Neuron (in vitro differentiated cells): ENCODE measurements around the gene GHR.
"Not testable (repeated sequence)": the region's sequence is repeated elsewhere in the genome, so short reads cannot be mapped to it uniquely, and the experiment has no call there.

Source experiments
- H2AFZ ChIP-seq: one replicate; pipeline ENCODE4 v1.6.1; 2013; ENCODE audit warnings: low read depth, mild to moderate bottlenecking, inconsistent platforms, low read length, moderate library complexity
- H3K27me3 ChIP-seq: one replicate; pipeline ENCODE4 v1.6.1; 2013; ENCODE audit warnings: low read length; ENCODE audit not compliant: insufficient read depth
- H3K36me3 ChIP-seq: one replicate; pipeline ENCODE4 v1.6.1; 2013; ENCODE audit warnings: low read length; ENCODE audit not compliant: insufficient read depth
- H3K4me1 ChIP-seq: one replicate; pipeline ENCODE4 v1.6.1; 2013; ENCODE audit warnings: low read length; ENCODE audit not compliant: insufficient read depth
- H3K4me3 ChIP-seq: 2 replicates; pipeline ENCODE4 v1.5.1; 2013; ENCODE audit warnings: mild to moderate bottlenecking, low read length, moderate library complexity
- H3K9me3 ChIP-seq: one replicate; pipeline ENCODE4 v1.6.1; 2013; ENCODE audit warnings: low read length

The GHR gene

GRCh38 chr5:42715785-42716184 is 292.5 kb downstream of the GHR start:
- no peak overlapping the region for H2AFZ ChIP-seq
- H3K27me3 ChIP-seq = no peaks in the 10 kb centered on the region
- no peaks in the 10 kb centered on the region for H3K4me1 ChIP-seq
- H3K4me3 ChIP-seq = no peak overlapping the region
- H3K9me3 ChIP-seq = no peaks in the 10 kb centered on the region
- no peaks in the 10 kb centered on the region for H3K36me3 ChIP-seq

- H3K36me3 ChIP-seq = no peaks in the 10 kb centered on the region
- no peak overlapping the region for H3K4me3 ChIP-seq
- no peak overlapping the region for H2AFZ ChIP-seq
- H3K9me3 ChIP-seq = no peaks in the 10 kb centered on the region
- no peaks in the 10 kb centered on the region for H3K4me1 ChIP-seq
- no peaks in the 10 kb centered on the region for H3K27me3 ChIP-seq
These were observed 295.4 kb downstream of the GHR start for GRCh38 chr5:42718591-42718990.

GRCh38 chr5:42719034-42719433 is 295.8 kb downstream of the GHR start:
- Histone ChIP-seq H3K4me3 (no peak overlapping the region), H2AFZ (no peak overlapping the region), H3K4me1 (no peaks in the 10 kb centered on the region), H3K36me3 (no peaks in the 10 kb centered on the region), H3K27me3 (no peaks in the 10 kb centered on the region), H3K9me3 (no peaks in the 10 kb centered on the region)

GRCh38 chr5:42720251-42720650 is 297.0 kb downstream of the GHR start:
- H3K27me3 ChIP-seq = no peaks in the 10 kb centered on the region
- no peak overlapping the region for H3K4me3 ChIP-seq
- H2AFZ ChIP-seq = no peak overlapping the region
- H3K36me3 ChIP-seq = no peaks in the 10 kb centered on the region
- no peaks in the 10 kb centered on the region for H3K4me1 ChIP-seq
- H3K9me3 ChIP-seq = no peaks in the 10 kb centered on the region

- Histone ChIP-seq H3K9me3 (no peaks in the 10 kb centered on the region), H2AFZ (no peak overlapping the region), H3K27me3 (no peaks in the 10 kb centered on the region), H3K4me1 (no peaks in the 10 kb centered on the region), H3K36me3 (no peaks in the 10 kb centered on the region), H3K4me3 (no peak overlapping the region)
These were observed 298.2 kb downstream of the GHR start for GRCh38 chr5:42721484-42721883.

- not testable (repeated sequence) for H2AFZ ChIP-seq, H3K4me1 ChIP-seq, H3K9me3 ChIP-seq, H3K36me3 ChIP-seq, H3K4me3 ChIP-seq, H3K27me3 ChIP-seq
These were observed 311.4 kb downstream of the GHR start for GRCh38 chr5:42734531-42735058.

- H3K27me3 ChIP-seq = no peaks in the 10 kb centered on the region
- no peak overlapping the region for H2AFZ ChIP-seq
- no peaks in the 10 kb centered on the region for H3K9me3 ChIP-seq
- H3K36me3 ChIP-seq = no peaks in the 10 kb centered on the region
- no peak overlapping the region for H3K4me3 ChIP-seq
- H3K4me1 ChIP-seq = no peaks in the 10 kb centered on the region
These were observed 317.7 kb downstream of the GHR start for GRCh38 chr5:42740920-42741319.

- Histone ChIP-seq H3K27me3 (no peaks in the 10 kb centered on the region), H3K4me1 (no peaks in the 10 kb centered on the region), H3K36me3 (no peaks in the 10 kb centered on the region), H3K4me3 (no peak overlapping the region), H3K9me3 (no peaks in the 10 kb centered on the region), H2AFZ (no peak overlapping the region)
These were observed 322.2 kb downstream of the GHR start for GRCh38 chr5:42745426-42745825.

- no peak overlapping the region for H3K4me3 ChIP-seq
- H3K36me3 ChIP-seq = no peaks in the 10 kb centered on the region
- no peaks in the 10 kb centered on the region for H3K4me1 ChIP-seq
- no peak overlapping the region for H2AFZ ChIP-seq
- H3K9me3 ChIP-seq = no peaks in the 10 kb centered on the region
- no peaks in the 10 kb centered on the region for H3K27me3 ChIP-seq
These were observed 322.6 kb downstream of the GHR start for GRCh38 chr5:42745856-42746255.

GRCh38 chr5:42749020-42749419 is 325.8 kb downstream of the GHR start:
- no peak overlapping the region for H2AFZ ChIP-seq
- H3K27me3 ChIP-seq = no peaks in the 10 kb centered on the region
- no peaks in the 10 kb centered on the region for H3K36me3 ChIP-seq
- H3K4me1 ChIP-seq = no peaks in the 10 kb centered on the region
- no peaks in the 10 kb centered on the region for H3K9me3 ChIP-seq
- H3K4me3 ChIP-seq = no peak overlapping the region

- Histone ChIP-seq H2AFZ (no peak overlapping the region), H3K27me3 (no peaks in the 10 kb centered on the region), H3K4me1 (no peaks in the 10 kb centered on the region), H3K9me3 (no peaks in the 10 kb centered on the region), H3K4me3 (no peak overlapping the region), H3K36me3 (no peaks in the 10 kb centered on the region)
These were observed 327.3 kb downstream of the GHR start for GRCh38 chr5:42750507-42750906.

- no peak overlapping the region for H3K4me3 ChIP-seq
- H3K36me3 ChIP-seq = no peaks in the 10 kb centered on the region
- no peaks in the 10 kb centered on the region for H3K4me1 ChIP-seq
- H2AFZ ChIP-seq = no peak overlapping the region
- H3K27me3 ChIP-seq = no peaks in the 10 kb centered on the region
- no peaks in the 10 kb centered on the region for H3K9me3 ChIP-seq
These were observed 327.8 kb downstream of the GHR start for GRCh38 chr5:42751044-42751443.

GRCh38 chr5:42753099-42753498 is 329.9 kb downstream of the GHR start:
- H3K4me3 ChIP-seq = no peak overlapping the region
- H3K36me3 ChIP-seq = no peaks in the 10 kb centered on the region
- H3K4me1 ChIP-seq = no peaks in the 10 kb centered on the region
- H3K9me3 ChIP-seq = no peaks in the 10 kb centered on the region
- no peak overlapping the region for H2AFZ ChIP-seq
- H3K27me3 ChIP-seq = no peaks in the 10 kb centered on the region
